MM.1S (cell line): ENCODE measurements around the gene POLG2.

Experiments used
- EZH2phosphoT487 ChIP-seq: fragments of 300-600 bp; sonication (generic); IDR thresholded peaks from 2 replicates; pipeline ENCODE4 v1.6.1; 2018; ENCODE audit warnings: antibody characterized with exemption, low read length
- TF ChIP-seq, protein P1 (sequence below): fragments of 300-600 bp; sonication (generic); IDR thresholded peaks from 2 replicates; pipeline ENCODE4 v1.5.1; 2016; ENCODE audit warnings: antibody characterized with exemption, low read length, mixed read lengths

GRCh38 chr17:64472564-64472963, 24.3 kb downstream of the POLG2 start:
- TF ChIP-seq EZH2phosphoT487: no peak
- TF ChIP-seq, protein P1, sequence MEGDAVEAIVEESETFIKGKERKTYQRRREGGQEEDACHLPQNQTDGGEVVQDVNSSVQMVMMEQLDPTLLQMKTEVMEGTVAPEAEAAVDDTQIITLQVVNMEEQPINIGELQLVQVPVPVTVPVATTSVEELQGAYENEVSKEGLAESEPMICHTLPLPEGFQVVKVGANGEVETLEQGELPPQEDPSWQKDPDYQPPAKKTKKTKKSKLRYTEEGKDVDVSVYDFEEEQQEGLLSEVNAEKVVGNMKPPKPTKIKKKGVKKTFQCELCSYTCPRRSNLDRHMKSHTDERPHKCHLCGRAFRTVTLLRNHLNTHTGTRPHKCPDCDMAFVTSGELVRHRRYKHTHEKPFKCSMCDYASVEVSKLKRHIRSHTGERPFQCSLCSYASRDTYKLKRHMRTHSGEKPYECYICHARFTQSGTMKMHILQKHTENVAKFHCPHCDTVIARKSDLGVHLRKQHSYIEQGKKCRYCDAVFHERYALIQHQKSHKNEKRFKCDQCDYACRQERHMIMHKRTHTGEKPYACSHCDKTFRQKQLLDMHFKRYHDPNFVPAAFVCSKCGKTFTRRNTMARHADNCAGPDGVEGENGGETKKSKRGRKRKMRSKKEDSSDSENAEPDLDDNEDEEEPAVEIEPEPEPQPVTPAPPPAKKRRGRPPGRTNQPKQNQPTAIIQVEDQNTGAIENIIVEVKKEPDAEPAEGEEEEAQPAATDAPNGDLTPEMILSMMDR: no peak
